Measurements from ENCODE around the gene HDAC5.
"Not testable (repeated sequence)": the region's sequence is repeated elsewhere in the genome, so short reads cannot be mapped to it uniquely, and the experiment has no call there.

The HDAC5 gene

GRCh38 chr17:44110823-44111633 lies 12.4 kb downstream of the HDAC5 start:
- DNase-seq (ENCODE audit: low read depth): peak; percentile 26

GRCh38 chr17:44110011-44110686 lies 13.3 kb downstream of the HDAC5 start:
- DNase-seq (ENCODE audit: low read depth): no peak

- no peak for DNase-seq (ENCODE audit: low read depth)
These were observed 14.2 kb downstream of the HDAC5 start for GRCh38 chr17:44109312-44109630.

GRCh38 chr17:44108440-44109311 lies 14.8 kb downstream of the HDAC5 start:
- DNase-seq (ENCODE audit: low read depth): no peak

DNA sequence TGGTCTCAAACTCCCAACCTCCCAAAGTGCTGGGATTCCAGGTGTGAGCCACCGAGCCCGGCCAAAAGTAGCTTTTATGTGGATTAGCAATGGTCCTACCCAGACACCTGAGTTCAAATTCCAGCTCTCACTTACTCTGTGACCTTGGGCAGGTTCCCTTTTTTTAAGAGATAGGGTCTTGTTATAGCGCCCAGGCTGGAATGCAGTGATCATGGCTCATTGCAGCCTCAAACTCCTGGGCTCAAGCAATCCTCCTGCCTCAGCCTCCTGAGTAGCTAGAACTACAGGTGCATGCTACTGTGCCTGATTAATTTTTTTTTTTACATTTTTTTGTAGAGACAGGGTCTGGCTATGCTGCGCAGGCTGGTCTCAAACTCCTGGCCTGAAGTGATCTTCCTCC lies 16.6 kb downstream of the HDAC5 start:
- no peak for DNase-seq (ENCODE audit: low read depth)

GRCh38 chr17:44105941-44106340 lies 17.5 kb downstream of the HDAC5 start:
- DNase-seq (ENCODE audit: low read depth): no peak

DNA sequence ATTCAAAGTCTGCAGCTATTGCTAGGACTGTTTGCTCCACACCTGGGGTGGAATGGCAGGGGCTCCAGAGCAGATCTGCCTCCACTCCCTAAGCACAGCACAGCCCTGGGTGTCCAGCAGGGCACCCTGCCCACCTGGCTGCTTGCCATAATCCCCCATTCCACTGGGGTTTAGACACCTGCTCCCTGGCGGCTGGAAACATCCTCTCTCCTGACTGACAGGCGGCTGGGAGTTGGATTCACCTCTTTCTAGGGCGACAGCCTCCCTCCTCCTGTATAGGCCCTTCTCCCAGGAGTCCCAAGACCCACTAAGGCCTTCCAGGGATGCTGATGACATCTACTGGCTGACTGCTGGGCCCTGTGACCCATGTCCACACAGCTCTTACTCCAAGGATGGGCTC lies 18.0 kb downstream of the HDAC5 start:
- no peak for DNase-seq (ENCODE audit: low read depth)

DNA sequence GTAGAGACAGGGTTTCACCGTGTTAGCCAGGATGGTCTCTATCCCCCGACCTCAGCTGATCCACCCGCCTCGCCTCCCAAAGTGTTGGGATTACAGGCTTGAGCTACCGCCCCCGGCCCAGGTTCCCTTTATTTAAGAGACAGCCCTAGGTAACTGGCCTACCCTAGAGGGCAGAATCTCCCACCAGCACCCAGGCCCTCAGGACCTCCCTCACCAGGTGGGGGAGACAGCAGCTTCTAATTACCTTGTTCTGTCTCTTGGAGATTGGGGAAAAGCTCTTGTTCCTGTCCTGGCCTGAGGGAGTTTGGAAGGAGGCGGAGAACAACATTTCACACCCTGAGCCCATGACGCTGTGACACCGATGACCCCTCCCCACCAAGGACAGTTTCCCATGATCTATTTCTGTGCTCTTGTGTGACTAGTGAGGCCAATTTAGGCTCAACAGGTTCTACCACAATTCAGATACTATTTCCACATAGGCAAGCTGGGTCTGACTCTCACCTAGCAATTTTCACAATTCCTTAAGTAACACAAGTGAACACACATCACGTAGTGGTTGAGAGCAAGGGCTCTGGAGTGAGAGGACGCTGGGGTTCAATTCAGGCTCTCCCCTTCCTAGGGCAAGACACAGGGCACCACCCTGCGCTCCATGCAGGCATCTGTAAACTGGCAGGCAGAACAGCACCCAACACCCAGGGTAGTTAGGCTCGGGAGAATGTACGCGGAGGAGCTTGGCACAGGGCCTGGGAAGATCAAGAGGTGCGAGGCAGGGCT lies 20.4 kb downstream of the HDAC5 start:
- no peak for DNase-seq (ENCODE audit: low read depth)

DNA sequence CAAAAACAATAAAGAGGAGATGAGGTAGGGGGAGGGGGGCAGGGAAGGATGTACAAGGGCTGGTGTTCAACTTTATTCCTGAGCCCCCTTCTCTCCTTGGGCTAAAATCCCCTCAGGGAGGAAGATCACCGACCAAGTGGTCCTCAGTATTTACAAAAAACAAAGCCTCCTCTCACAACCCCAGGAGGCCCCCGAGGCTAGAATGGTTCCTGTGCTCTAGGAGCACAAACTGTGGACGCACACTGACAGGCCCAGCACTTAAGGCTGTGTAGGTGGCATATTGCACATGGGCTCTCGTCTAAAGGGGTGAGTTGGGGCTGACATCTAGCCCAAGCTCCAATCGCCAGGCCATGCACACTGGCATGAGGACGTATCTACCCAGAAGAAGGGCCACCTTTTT lies 21.6 kb downstream of the HDAC5 start:
- DNase-seq (ENCODE audit: low read depth): not testable (repeated sequence)

DNA sequence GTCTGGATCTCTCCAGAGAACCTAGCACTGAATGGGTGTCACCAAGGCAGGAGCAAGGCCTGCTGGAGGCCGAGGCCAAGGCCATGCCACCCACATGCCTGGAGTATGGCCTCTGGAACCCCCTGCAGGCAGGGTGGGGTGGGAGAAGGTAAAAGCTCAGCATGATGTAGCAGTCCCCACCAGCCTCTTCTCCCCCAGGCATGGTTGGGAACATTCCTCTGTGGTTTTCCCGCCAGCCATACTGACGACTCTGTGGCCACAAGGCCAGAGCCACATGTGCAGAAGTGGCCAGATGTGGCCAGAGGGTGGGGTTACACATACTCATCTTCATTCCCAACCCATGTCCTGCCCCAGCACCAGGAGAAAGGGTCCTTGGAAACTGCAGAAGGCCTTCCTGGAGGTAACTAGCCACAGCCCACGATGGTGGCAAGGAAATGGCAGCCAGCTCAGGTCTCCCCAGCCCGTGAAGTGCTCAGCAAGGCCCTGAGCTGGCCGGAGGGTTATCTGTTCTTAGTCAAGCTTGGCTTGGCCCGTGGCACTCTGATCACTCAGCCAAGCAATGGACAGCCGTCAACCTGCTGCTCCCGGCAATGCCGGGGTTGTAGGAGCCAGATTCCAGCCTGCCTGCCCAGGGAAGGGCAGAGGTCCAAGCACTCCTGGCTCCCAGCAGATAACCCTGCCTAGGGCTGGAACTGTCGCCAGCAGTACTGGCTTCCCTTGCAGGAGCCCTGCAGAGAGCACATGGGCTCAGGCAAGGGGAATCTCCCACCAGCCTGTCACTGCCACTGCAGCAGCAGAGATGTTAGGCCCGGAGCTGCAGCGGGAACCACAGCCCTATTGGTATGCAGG lies 26.1 kb downstream of the HDAC5 start:
- no peak for DNase-seq (ENCODE audit: low read depth)

DNA sequence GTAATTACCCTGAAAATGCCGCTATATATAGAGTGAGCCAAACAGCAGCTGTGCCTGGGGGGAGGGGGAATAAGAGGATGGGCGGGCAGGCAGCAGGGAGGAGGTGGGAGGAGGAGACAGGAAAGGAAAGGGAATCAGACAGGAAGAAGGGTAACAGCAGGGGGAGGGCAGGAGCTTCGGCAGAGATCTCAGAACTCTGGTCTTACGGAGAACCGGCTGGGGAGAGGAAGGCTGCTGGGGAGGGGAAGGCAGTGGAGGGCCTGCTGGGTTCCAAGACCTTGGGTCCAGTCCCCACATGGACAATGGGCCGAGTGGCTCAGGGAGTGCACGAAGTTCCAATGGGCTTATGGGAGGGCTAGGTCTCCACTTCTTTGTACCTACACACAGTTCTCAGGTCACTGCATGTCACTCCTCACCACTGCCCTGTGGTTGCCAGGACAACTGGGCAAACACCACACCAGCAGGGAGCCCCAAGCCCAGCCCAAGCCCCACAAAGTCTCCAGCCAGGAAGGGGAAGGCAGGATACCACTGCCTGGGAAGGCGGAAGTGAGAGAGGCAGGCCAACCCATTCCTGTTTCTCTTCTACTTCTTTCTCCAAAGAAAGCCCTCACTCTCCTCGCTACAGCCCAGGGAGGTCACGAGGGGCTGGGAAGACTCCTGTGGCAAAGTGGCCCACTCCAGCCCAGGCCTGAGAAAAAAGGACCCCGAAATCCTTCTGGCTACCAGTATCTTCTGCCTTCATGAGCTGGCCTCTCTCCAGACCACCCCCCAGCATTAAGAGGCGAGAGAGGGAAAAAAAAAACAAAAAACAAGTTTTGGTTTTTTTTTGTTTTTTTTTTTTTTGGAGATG lies 27.6 kb downstream of the HDAC5 start:
- DNase-seq (ENCODE audit: low read depth): no peak

DNA sequence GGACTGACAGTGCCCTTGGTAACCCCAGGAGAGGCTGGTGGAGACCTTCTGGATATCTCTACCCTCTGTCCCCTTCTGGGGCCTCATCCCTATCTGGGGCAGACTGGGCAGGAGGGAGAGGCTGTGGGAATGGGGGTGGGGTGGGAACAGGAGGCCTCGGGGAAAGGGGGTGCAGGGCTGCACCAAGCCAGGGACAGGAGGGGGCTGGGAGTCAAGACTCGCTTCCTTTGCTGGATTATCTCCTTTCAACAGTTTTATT lies 28.1 kb downstream of the HDAC5 start:
- DNase-seq (ENCODE audit: low read depth): no peak

DNA sequence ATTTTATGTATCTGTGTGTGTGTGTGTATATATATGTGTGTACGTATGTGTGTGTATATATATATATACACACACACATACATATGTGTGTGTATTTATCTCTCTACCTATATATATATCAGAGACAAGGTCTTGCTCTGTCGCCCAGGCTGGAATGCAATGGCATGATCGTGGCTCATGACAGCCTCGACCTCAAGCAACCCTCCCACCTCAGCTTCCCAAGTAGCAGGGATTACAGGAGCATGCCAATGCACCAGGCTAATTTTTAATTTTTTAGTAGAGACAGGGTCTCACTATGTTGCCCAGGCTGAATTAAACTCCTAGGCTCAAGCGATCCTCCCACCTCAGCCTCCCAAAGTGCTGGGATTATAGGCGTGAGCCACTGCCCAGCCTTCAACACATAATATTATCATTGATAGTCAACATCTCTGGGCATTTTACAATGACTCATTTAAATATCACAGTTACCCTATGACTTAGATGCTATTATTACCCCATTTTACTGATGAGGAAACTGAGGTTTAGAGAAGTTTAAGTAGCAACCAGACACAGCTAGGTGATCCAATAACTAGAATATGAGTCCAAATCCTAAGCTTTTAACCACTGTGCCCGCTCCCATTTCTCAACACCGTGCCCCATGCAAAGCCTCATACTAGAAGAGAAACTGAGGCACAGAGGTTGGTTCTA lies 28.6 kb downstream of the HDAC5 start:
- DNase-seq (ENCODE audit: low read depth): no peak

DNA sequence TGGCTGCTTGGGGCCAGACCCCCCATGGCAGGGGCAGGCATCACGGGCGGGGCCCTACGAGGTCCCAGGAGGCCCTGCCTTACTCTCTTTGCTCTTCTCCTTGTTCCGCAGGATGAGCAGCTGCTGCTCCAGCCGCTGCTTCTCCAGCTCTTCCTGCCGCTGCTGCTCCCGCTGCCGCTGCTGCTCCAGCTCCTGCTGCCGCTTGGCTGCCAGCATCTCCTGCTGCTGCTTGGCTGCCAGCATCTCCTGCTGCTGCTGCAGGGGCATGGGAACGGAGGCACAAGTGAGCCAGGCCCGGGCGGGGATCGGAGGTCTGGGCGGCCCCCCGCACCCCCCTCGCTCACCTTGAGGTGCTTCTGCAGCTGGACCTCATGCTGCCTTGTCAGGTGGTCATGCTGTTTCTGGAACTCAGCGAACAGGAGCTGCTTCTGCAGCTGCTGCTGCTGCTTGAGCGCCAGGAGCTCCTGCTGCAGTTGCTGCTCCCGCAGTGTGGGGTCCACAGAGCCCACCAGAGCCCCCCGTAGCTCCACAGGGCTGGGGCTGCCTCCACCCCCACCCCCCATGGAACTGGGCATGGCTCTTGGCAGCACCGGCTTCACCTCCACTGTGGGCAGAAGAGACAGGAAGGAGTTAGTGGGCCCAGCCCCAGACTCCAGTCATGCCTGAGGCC lies 30.1 kb downstream of the HDAC5 start:
- DNase-seq (ENCODE audit: low read depth): no peak

GRCh38 chr17:44092051-44092450 lies 31.4 kb downstream of the HDAC5 start:
- DNase-seq (ENCODE audit: low read depth): no peak

- DNase-seq (ENCODE audit: low read depth): no peak
These were observed 32.0 kb downstream of the HDAC5 start for GRCh38 chr17:44091200-44091997.

GRCh38 chr17:44088254-44088653 lies 35.2 kb downstream of the HDAC5 start:
- DNase-seq (ENCODE audit: low read depth): no peak

- DNase-seq (ENCODE audit: low read depth): no peak
These were observed 36.1 kb downstream of the HDAC5 start for GRCh38 chr17:44087319-44087718.

Data from stimulated activated CD8-positive, alpha-beta memory T cell treated with anti-CD3 and anti-CD28 coated beads, Interleukin-7, amount 100 ng/mL, for 24 hours (primary cell).